Measurements from ENCODE around the gene RAPGEF2.

DNA sequence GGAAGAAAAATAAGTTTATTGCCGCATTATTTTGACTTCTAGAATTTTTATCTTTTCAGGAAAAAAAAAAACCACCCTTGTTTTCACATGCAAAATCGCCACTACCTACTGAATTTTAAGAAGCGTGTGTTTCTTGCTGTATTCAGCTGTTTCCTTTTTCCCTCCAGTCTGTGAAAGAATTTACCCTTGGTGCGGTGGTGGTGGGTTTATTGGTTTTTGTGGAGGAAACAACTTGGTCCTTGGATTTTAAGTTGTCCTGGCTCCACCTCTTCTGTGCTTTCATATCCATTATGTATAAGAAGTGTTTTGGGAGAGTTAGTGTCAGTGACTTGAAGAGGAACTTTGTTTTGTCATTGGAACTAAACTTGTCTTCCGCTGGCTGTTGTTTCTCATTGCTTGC lies 8.1 kb downstream of the RAPGEF2 start:
- TF ChIP-seq, protein P1, sequence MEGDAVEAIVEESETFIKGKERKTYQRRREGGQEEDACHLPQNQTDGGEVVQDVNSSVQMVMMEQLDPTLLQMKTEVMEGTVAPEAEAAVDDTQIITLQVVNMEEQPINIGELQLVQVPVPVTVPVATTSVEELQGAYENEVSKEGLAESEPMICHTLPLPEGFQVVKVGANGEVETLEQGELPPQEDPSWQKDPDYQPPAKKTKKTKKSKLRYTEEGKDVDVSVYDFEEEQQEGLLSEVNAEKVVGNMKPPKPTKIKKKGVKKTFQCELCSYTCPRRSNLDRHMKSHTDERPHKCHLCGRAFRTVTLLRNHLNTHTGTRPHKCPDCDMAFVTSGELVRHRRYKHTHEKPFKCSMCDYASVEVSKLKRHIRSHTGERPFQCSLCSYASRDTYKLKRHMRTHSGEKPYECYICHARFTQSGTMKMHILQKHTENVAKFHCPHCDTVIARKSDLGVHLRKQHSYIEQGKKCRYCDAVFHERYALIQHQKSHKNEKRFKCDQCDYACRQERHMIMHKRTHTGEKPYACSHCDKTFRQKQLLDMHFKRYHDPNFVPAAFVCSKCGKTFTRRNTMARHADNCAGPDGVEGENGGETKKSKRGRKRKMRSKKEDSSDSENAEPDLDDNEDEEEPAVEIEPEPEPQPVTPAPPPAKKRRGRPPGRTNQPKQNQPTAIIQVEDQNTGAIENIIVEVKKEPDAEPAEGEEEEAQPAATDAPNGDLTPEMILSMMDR (optimal IDR thresholded peaks at IDR 0.05 in 1 of 3, IDR thresholded peaks at IDR 0.05 in 1 of 3, conservative IDR thresholded peaks at IDR 0.05 in 1 of 3; ENCODE audit: extremely low read depth in 1 of 3, insufficient read depth in 2 of 3, low read length in 3 of 3), result no peak
- no peak for TF ChIP-seq EZH2 (IDR thresholded peaks at IDR 0.05; ENCODE audit: low read length)

Measured in keratinocyte (primary cell).